Stomach (tissue), 9 donors: ENCODE data around the gene CDYL. TPM values are rescaled to one million over a fixed set of nuclear protein-coding genes. Genes with fewer than 3 reads are reported as not detected.

ENCODE experiments used
- DNase-seq, 2 donors: peaks; one replicate each; pipeline versions ENCODE4 v3.0.0 to v3.0.0-alpha.2; 2013 to 2019
- H3K27ac ChIP-seq, 5 donors: fragments of 200-600 bp in 4 of 5; sonication (generic) in 4 of 5; one replicate each; pipeline ENCODE4 v1.5.1; 2013 to 2019; ENCODE audit warnings: mild to moderate bottlenecking in 1 of 5, moderate library complexity in 1 of 5
- H3K27me3 ChIP-seq, 3 donors: fragments of 200-600 bp; sonication (generic); one replicate each; pipeline ENCODE4 v1.5.1; 2017 to 2019; ENCODE audit warnings: mixed run types in 1 of 3
- H3K36me3 ChIP-seq, 4 donors: fragments of 200-600 bp; sonication (generic); 1 replicate in 3 of 4; 2 replicates in 1 of 4; pipeline ENCODE4 v1.5.1; 2016 to 2019
- H3K4me1 ChIP-seq, 4 donors: fragments of 200-600 bp; sonication (generic); one replicate each; pipeline ENCODE4 v1.5.1; 2016 to 2019
- H3K4me3 ChIP-seq, 4 donors: fragments of 200-600 bp; sonication (generic) in 3 of 4; one replicate each; pipeline ENCODE4 v1.5.1; 2016 to 2019; ENCODE audit warnings: mild to moderate bottlenecking in 1 of 4
- H3K9me3 ChIP-seq, 4 donors: fragments of 200-600 bp; sonication (generic); one replicate each; pipeline ENCODE4 v1.5.1; 2016 to 2019
- EP300 ChIP-seq: sonication (generic); formaldehyde crosslinking; IDR thresholded peaks from one replicate; pipeline ENCODE4 v1.6.1; 2017; ENCODE audit warnings: antibody characterized with exemption
- POLR2A ChIP-seq, 4 donors: fragments of 450-650 bp; IDR thresholded peaks; one replicate each; pipeline ENCODE4 v1.6.1; 2016; ENCODE audit warnings: antibody characterized with exemption in 4 of 4, control low read depth in 2 of 4, mild to moderate bottlenecking in 1 of 4, moderate library complexity in 1 of 4
- POLR2AphosphoS5 ChIP-seq, 3 donors: sonication (generic); formaldehyde crosslinking; IDR thresholded peaks; one replicate each; pipeline ENCODE4 v1.6.1; 2016; ENCODE audit warnings: antibody characterized with exemption in 3 of 3
- WGBS, 5 donors: extraction: QIAGEN DNeasy Blood & Tissue Kit in 3 of 5; methylation state at CpG; one replicate each; pipeline versions ENCODE4 v1.1.5 to v1.1.7; 2013 to 2018; 5-methylcytosine and 5-hydroxymethylcytosine counted together
- intact Hi-C: fragments of 100-400 bp; cut with DNase I; formaldehyde crosslinking; loops from one replicate; pipeline ENCODE4 v1.15.1; 2023; ENCODE audit warnings: low total_unique reads
- polyA plus RNA-seq, 3 donors: library from polyadenylated mRNA; stranded (reverse); fragments of 200-250 nt; gene quantifications; one replicate each; pipeline ENCODE4 v1.2.3, GENCODE V29; 2013
- total RNA-seq, 5 donors: library from RNA; depleted of rRNA; stranded (reverse); fragments of >200 nt; gene quantifications; one replicate each; pipeline versions ENCODE4 v1.1.0 to v1.2.3, GENCODE V29; 2014 to 2016
- TF ChIP-seq, protein P1 (sequence below), 7 experiments: fragments of 450-650 bp in 4 of 7; fragments of 200-600 bp in 3 of 7; sonication (generic) in 3 of 7; IDR thresholded peaks; one replicate each; pipeline ENCODE4 v1.5.1; 2016 to 2019; ENCODE audit warnings: antibody characterized with exemption in 7 of 7, control low read depth in 2 of 7, mild to moderate bottlenecking in 1 of 7
- donor health status: healthy with polysubstance abuse.
- donor health status: Bipolar disorder and iron deficiency.
- donor health status: healthy.

The CDYL gene
- total and polyA plus RNA-seq, 8 donors = 6.2 to 226 (median 18.4) TPM

- no peak overlapping the region for H3K4me3 ChIP-seq
- intact Hi-C loops = no loop called here
- peaks cover 0 to 15% (median 7%) of the 10 kb centered on the region in 4 donors for H3K4me1 ChIP-seq
- no peaks in the 10 kb centered on the region for H3K36me3 ChIP-seq
- DNase-seq = peak in 1 of 2 donors; percentile 78
- H3K27ac ChIP-seq = peak overlapping the region in 3 of 5 donors; percentile 7 to 67 (median 25)
- 32 to 45% (median 33%) methylated on average over 10 to 14 of the region's 14 CpGs for WGBS, 5 donors
- H3K9me3 ChIP-seq = peaks cover 0 to 5% (median 5%) of the 10 kb centered on the region in 4 donors
- TF ChIP-seq, protein P1, sequence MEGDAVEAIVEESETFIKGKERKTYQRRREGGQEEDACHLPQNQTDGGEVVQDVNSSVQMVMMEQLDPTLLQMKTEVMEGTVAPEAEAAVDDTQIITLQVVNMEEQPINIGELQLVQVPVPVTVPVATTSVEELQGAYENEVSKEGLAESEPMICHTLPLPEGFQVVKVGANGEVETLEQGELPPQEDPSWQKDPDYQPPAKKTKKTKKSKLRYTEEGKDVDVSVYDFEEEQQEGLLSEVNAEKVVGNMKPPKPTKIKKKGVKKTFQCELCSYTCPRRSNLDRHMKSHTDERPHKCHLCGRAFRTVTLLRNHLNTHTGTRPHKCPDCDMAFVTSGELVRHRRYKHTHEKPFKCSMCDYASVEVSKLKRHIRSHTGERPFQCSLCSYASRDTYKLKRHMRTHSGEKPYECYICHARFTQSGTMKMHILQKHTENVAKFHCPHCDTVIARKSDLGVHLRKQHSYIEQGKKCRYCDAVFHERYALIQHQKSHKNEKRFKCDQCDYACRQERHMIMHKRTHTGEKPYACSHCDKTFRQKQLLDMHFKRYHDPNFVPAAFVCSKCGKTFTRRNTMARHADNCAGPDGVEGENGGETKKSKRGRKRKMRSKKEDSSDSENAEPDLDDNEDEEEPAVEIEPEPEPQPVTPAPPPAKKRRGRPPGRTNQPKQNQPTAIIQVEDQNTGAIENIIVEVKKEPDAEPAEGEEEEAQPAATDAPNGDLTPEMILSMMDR (IDR thresholded peaks at IDR 0.05) = no peak
- TF ChIP-seq POLR2AphosphoS5 (IDR thresholded peaks at IDR 0.05) = no peak
- no peak for TF ChIP-seq EP300
- no peak for TF ChIP-seq POLR2A (IDR thresholded peaks at IDR 0.05)
- H3K27me3 ChIP-seq = no peaks in the 10 kb centered on the region
Measured at GRCh38 chr6:4973982-4974745, 198.0 kb downstream of the CDYL start.

DNA sequence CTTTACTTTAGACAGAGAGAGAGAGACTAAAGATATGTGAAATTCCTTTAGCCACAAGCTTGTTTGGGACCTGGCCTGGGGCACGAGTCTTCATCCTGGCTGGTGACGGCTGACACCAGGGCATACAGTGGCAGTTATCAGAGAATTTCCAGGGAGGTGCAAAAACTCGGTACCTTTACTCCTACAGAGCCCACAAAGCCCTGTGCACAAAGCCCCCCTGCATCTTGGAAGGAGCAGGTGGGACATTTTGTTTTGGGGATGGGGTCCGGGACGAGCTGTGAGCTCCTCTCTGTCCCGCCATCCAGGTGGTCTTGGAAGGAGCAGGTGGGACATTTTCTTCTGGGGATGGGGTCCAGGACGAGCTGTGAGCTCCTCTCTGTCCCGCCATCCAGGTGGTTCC lies 198.8 kb downstream of the CDYL start:
- no peak overlapping the region for H3K4me3 ChIP-seq
- intact Hi-C loops = no loop called here
- peaks cover 0 to 13% (median 12%) of the 10 kb centered on the region in 4 donors for H3K9me3 ChIP-seq
- 75 to 87% (median 81%) methylated on average over 8 of the region's 8 CpGs for WGBS, 5 donors
- H3K4me1 ChIP-seq = peaks cover 0 to 15% (median 7%) of the 10 kb centered on the region in 4 donors
- DNase-seq = no peak
- no peaks in the 10 kb centered on the region for H3K27me3 ChIP-seq
- peak overlapping the region in 1 of 5 donors; percentile 67 for H3K27ac ChIP-seq
- no peak for TF ChIP-seq EP300
- no peak for TF ChIP-seq POLR2A (IDR thresholded peaks at IDR 0.05)
- TF ChIP-seq POLR2AphosphoS5 (IDR thresholded peaks at IDR 0.05) = no peak
- TF ChIP-seq, protein P1 (IDR thresholded peaks at IDR 0.05) = no peak
- H3K36me3 ChIP-seq = no peaks in the 10 kb centered on the region

DNA sequence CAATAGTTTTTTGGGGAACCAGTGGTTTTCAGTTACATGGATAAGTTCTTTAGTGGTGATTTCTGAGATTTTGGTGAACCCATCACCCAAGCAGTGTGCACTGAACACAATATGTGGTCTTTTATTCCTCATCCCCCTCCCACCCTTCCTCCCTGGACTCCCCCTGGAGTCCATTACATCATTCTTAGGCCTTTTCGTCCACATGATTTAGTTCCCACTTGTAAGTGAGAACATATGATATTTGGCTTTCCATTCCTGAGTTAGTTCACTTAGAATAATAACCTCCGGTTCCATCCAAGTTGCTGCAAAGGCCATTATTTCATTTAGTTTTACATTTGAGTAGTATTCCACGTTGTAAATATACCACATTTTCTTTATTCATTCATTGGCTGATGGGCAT lies 199.3 kb downstream of the CDYL start:
- Histone ChIP-seq H3K27ac (no peak overlapping the region), H3K9me3 (peaks cover 0 to 19% (median 14%) of the 10 kb centered on the region in 4 donors), H3K4me1 (peaks cover 0 to 15% (median 7%) of the 10 kb centered on the region in 4 donors), H3K4me3 (no peak overlapping the region), H3K27me3 (no peaks in the 10 kb centered on the region), H3K36me3 (no peaks in the 10 kb centered on the region)
- WGBS, 5 donors = 72 to 79% (median 73%) methylated on average over 3 of the region's 3 CpGs
- DNase-seq = no peak
- TF ChIP-seq POLR2AphosphoS5 (IDR thresholded peaks at IDR 0.05) = no peak
- no peak for TF ChIP-seq EP300
- TF ChIP-seq, protein P1 (IDR thresholded peaks at IDR 0.05) = no peak
- no peak for TF ChIP-seq POLR2A (IDR thresholded peaks at IDR 0.05)
- intact Hi-C loops = no loop called here

- H3K4me3 ChIP-seq = no peak overlapping the region
- TF ChIP-seq, protein P1 (IDR thresholded peaks at IDR 0.05) = no peak
- TF ChIP-seq EP300 (no peak), POLR2AphosphoS5 (IDR thresholded peaks at IDR 0.05) (no peak), POLR2A (IDR thresholded peaks at IDR 0.05) (no peak)
- DNase-seq = no peak
- H3K4me1 ChIP-seq = peaks cover 0 to 15% (median 7%) of the 10 kb centered on the region in 4 donors
- 66 to 81% (median 72%) methylated on average over 5 of the region's 5 CpGs for WGBS, 5 donors
- H3K9me3 ChIP-seq = peaks cover 0 to 19% (median 14%) of the 10 kb centered on the region in 4 donors
- H3K27me3 ChIP-seq = no peaks in the 10 kb centered on the region
- H3K36me3 ChIP-seq = no peaks in the 10 kb centered on the region
- H3K27ac ChIP-seq = no peak overlapping the region
- intact Hi-C loops = no loop called here
Measured at GRCh38 chr6:4977468-4977867, 201.3 kb downstream of the CDYL start.
